SU-DHL-6 (cell line): Measurements from ENCODE around the gene MAP7D2.

Experiments
- CTCF ChIP-seq: fragments of 200-600 bp; sonication (generic); IDR thresholded peaks from one replicate; pipeline ENCODE4 v1.5.1; 2017; ENCODE audit warnings: antibody characterized with exemption, mild to moderate bottlenecking, low read length, moderate library complexity; ENCODE audit not compliant: insufficient read depth, poor library complexity, severe bottlenecking
- EZH2phosphoT487 ChIP-seq: fragments of 200-600 bp; sonication (generic), shearing (Covaris generic); conservative IDR thresholded peaks from 2 replicates; pipeline ENCODE4 v1.6.1; 2018; ENCODE audit warnings: mild to moderate bottlenecking, antibody characterized with exemption, low read length, moderate library complexity, mixed read lengths

GRCh38 chrX:20128670-20129069 is 12.0 kb upstream of the MAP7D2 start:
- no peak for TF ChIP-seq CTCF
- TF ChIP-seq EZH2phosphoT487: no peak
